HepG2 (cell line): ENCODE data around the gene KLHL35. TPM values are rescaled to one million over a fixed set of nuclear protein-coding genes. Genes with fewer than 3 reads are reported as not detected.

Experiments used
- ATAC-seq: fragments of 200-7000 bp; cut with Tn5 transposase; 3 replicates; pipeline ENCODE4 v1.9.1; 2020; ENCODE audit warnings: mild to moderate bottlenecking, moderate library complexity
- BruUV-seq: library from RNA; stranded (reverse); fragments of 400-500 nt; replicated peaks from 2 replicates; lab custom pipeline; 2021; lab: Mats Ljungman, UMichigan
- CTCF ChIA-PET: fragments of 300-600 bp; formaldehyde crosslinking; extraction: SDS; loops from one replicate; lab custom pipeline; 2021; ENCODE audit warnings: low total read pairs, inconsistent platforms, low intra/inter-chr PET ratio; lab: Yijun Ruan, JAX
- POLR2A ChIA-PET: fragments of 350-600 bp; sonication (Branson Sonifier 250); formaldehyde crosslinking; loops from one replicate; lab custom pipeline; 2020; ENCODE audit warnings: antibody characterized with exemption, inconsistent platforms; lab: Yijun Ruan, JAX
- DNase-seq: peaks from one replicate; pipeline ENCODE4 v3.0.0-alpha.2; 2015; ENCODE audit warnings: low spot score
- FAIRE-seq: peaks from 3 replicates; lab custom pipeline; 2011; peaks lifted over from hg19 to GRCh38; lab: Jason Lieb, UNC
- H2AFZ ChIP-seq: one replicate; pipeline ENCODE4 v1.6.1; 2011; ENCODE audit warnings: low read length, inconsistent platforms
- H3K27ac ChIP-seq: fragments of 300-600 bp; 3 replicates; pipeline ENCODE4 v1.8.0; 2011; ENCODE audit warnings: mixed run types, mild to moderate bottlenecking, mixed read lengths, low read length, inconsistent platforms; ENCODE audit not compliant: insufficient read depth; ENCODE audit errors: extremely low read length
- H3K27me3 ChIP-seq, 2 experiments: fragments of 200-600 bp in 1 of 2; 2 replicates in 1 of 2; 3 replicates in 1 of 2; pipeline versions ENCODE4 v1.6.0 to v1.8.0; 2011; ENCODE audit warnings: low read length in 2 of 2, mild to moderate bottlenecking in 2 of 2, moderate library complexity in 2 of 2, inconsistent platforms in 1 of 2; ENCODE audit not compliant: insufficient read depth in 2 of 2, control insufficient read depth in 1 of 2
- H3K36me3 ChIP-seq, 2 experiments: fragments of 200-600 bp in 1 of 2; replicated peaks in 1 of 2; 2 replicates in 1 of 2; 3 replicates in 1 of 2; pipeline versions ENCODE4 v1.5.1 to v1.8.0; 2011; ENCODE audit warnings: low read length in 2 of 2, inconsistent platforms in 1 of 2; ENCODE audit not compliant: insufficient read depth in 2 of 2, control insufficient read depth in 1 of 2
- H3K4me1 ChIP-seq: 2 replicates; pipeline ENCODE4 v1.5.1; 2012; ENCODE audit warnings: low read length, inconsistent platforms; ENCODE audit not compliant: insufficient read depth
- H3K4me2 ChIP-seq: 2 replicates; pipeline ENCODE4 v1.6.0; 2011; ENCODE audit warnings: low read depth, low read length, inconsistent platforms
- H3K4me3 ChIP-seq, 3 experiments: fragments of 200-600 bp in 1 of 3; sonication (generic), shearing (Covaris generic) in 1 of 3; replicated peaks in 1 of 3; 2 replicates each; pipeline ENCODE4 v1.5.1; 2011 to 2016; ENCODE audit warnings: low read length in 3 of 3, inconsistent platforms in 2 of 3, low read depth in 2 of 3, mild to moderate bottlenecking in 2 of 3, control low read depth in 1 of 3, mixed read lengths in 1 of 3; ENCODE audit not compliant: insufficient read depth in 1 of 3
- H3K79me2 ChIP-seq: one replicate; pipeline ENCODE4 v1.6.1; 2011; ENCODE audit warnings: low read length, inconsistent platforms; ENCODE audit not compliant: insufficient read depth
- H3K9ac ChIP-seq: 2 replicates; pipeline ENCODE4 v1.6.0; 2011; ENCODE audit warnings: mild to moderate bottlenecking, low read depth, low read length, inconsistent platforms; ENCODE audit not compliant: insufficient read depth
- H3K9me3 ChIP-seq: 2 replicates; pipeline ENCODE4 v1.5.1; 2012; ENCODE audit warnings: mild to moderate bottlenecking, low read length
- H4K20me1 ChIP-seq: 2 replicates; pipeline ENCODE4 v1.6.0; 2011; ENCODE audit warnings: inconsistent platforms, mild to moderate bottlenecking, low read length, moderate library complexity; ENCODE audit not compliant: insufficient read depth
- ARHGAP35 ChIP-seq: sonication (generic); formaldehyde crosslinking; IDR thresholded peaks from 2 replicates; pipeline ENCODE4 v1.9.0; 2022; ENCODE audit warnings: mild to moderate bottlenecking, inconsistent platforms, moderate library complexity, missing genetic modification reagents, borderline replicate concordance
- HOXA7 ChIP-seq: sonication (generic); formaldehyde crosslinking; IDR thresholded peaks from 2 replicates; pipeline ENCODE4 v1.8.1; 2022; ENCODE audit warnings: mild to moderate bottlenecking, missing genetic modification reagents, moderate library complexity
- JUNB ChIP-seq: sonication (generic); formaldehyde crosslinking; IDR thresholded peaks from 2 replicates; pipeline ENCODE4 v1.8.0; 2022; ENCODE audit warnings: missing genetic modification reagents, mild to moderate bottlenecking, borderline replicate concordance
- MED8 ChIP-seq: sonication (generic); formaldehyde crosslinking; IDR thresholded peaks from 2 replicates; pipeline ENCODE4 v1.8.1; 2023; ENCODE audit warnings: mild to moderate bottlenecking, missing genetic modification reagents; ENCODE audit not compliant: insufficient replicate concordance
- MEIS1 ChIP-seq: sonication (generic); formaldehyde crosslinking; IDR thresholded peaks from 2 replicates; pipeline ENCODE4 v1.9.0; 2021; ENCODE audit warnings: mild to moderate bottlenecking, missing genetic modification reagents, moderate library complexity, borderline replicate concordance
- RBFOX2 ChIP-seq: fragments of 200-400 bp; formaldehyde crosslinking; IDR thresholded peaks from 2 replicates; pipeline ENCODE4 v1.6.1; 2017; ENCODE audit warnings: low read depth, mild to moderate bottlenecking, low read length
- ZBTB14 ChIP-seq: sonication (generic); formaldehyde crosslinking; IDR thresholded peaks from 2 replicates; pipeline ENCODE4 v1.4.0; 2020; ENCODE audit warnings: missing genetic modification reagents
- ZBTB3 ChIP-seq: sonication (generic); formaldehyde crosslinking; IDR thresholded peaks from 2 replicates; pipeline ENCODE4 v1.4.0; 2020; ENCODE audit warnings: low read depth, mild to moderate bottlenecking, moderate library complexity, missing genetic modification reagents, borderline replicate concordance
- ZFP62 ChIP-seq: sonication (generic); formaldehyde crosslinking; IDR thresholded peaks from 2 replicates; pipeline ENCODE4 v1.4.0; 2020; ENCODE audit warnings: missing genetic modification reagents
- ZFYVE20 ChIP-seq: sonication (generic); formaldehyde crosslinking; IDR thresholded peaks from 2 replicates; pipeline ENCODE4 v1.8.0; 2023; ENCODE audit warnings: low read depth, mild to moderate bottlenecking, moderate library complexity, missing genetic modification reagents, borderline replicate concordance
- ZNF143 ChIP-seq: sonication (generic); formaldehyde crosslinking; IDR thresholded peaks from 2 replicates; pipeline ENCODE4 v1.4.0; 2020; ENCODE audit warnings: missing genetic modification reagents
- ZNF879 ChIP-seq: sonication (generic); formaldehyde crosslinking; IDR thresholded peaks from 2 replicates; pipeline ENCODE4 v1.8.1; 2023; ENCODE audit warnings: missing genetic modification reagents
- WGBS: methylation state at CpG from one replicate; pipeline ENCODE4 v1.1.6; 2017; ENCODE audit warnings: low lambda C conversion rate; 5-methylcytosine and 5-hydroxymethylcytosine counted together
- in situ Hi-C: cut with HindIII; loops from 2 replicates; pipeline ENCODE4 v1.10.0; 2017; ENCODE audit warnings: low pct_unique_long_range_greater_than_20kb; ENCODE audit not compliant: extremely low pct_ligation_motif_present
- intact Hi-C: fragments of 100-400 bp; cut with micrococcal nuclease; formaldehyde crosslinking; loops from one replicate; pipeline ENCODE4 v1.10.0; 2022; ENCODE audit not compliant: unreplicated experiment
- polyA plus RNA-seq, 8 experiments: library from polyadenylated mRNA; depleted of rRNA in 3 of 8; stranded (reverse) in 7 of 8; unstranded in 1 of 8; fragments of >200 nt; fragmentation: Illumina TruSeq in 4 of 8; extraction: Trizol in 4 of 8; gene quantifications; 2 replicates each; pipeline versions ENCODE4 v1.2.1 to v1.2.3, GENCODE V29; 2011 to 2016; ENCODE audit warnings: low read depth in 4 of 8, missing spikeins in 1 of 8, mixed read lengths in 1 of 8; ENCODE audit not compliant: insufficient read depth in 1 of 8
- total RNA-seq, 5 experiments: library from RNA; depleted of rRNA; stranded (reverse); fragments of >200 nt; fragmentation: Illumina TruSeq; extraction: Trizol; gene quantifications; 2 replicates each; pipeline ENCODE4 v1.2.3, GENCODE V29; 2016; ENCODE audit warnings: low read depth in 1 of 5
- TF ChIP-seq, protein P1 (sequence below): sonication (generic); formaldehyde crosslinking; IDR thresholded peaks from 2 replicates; pipeline ENCODE4 v1.4.0; 2020; ENCODE audit warnings: missing genetic modification reagents, borderline replicate concordance
- TF ChIP-seq, protein P2 (sequence below): sonication (generic); formaldehyde crosslinking; conservative IDR thresholded peaks from 2 replicates; pipeline ENCODE4 v1.4.0; 2020; ENCODE audit warnings: missing genetic modification reagents

The KLHL35 gene
- total and polyA plus RNA-seq, 2 of the 13 experiments (the other 11 are each of a cell fraction or from before 2014, with no cell fraction given): not detected

- Histone ChIP-seq H3K4me1 (peaks cover 38% of the 10 kb centered on the region), H3K27ac (no peak overlapping the region), H3K9ac (no peak overlapping the region), H3K27me3 (no peaks in the 10 kb centered on the region), H3K4me2 (no peak overlapping the region), H3K79me2 (no peaks in the 10 kb centered on the region), H3K9me3 (no peaks in the 10 kb centered on the region), H4K20me1 (peaks cover 10% of the 10 kb centered on the region), H3K36me3 (no peaks in the 10 kb centered on the region), H2AFZ (no peak overlapping the region), H3K4me3 (no peak overlapping the region)
- POLR2A ChIA-PET: interaction anchor here (1.8 kb wide), 1 partner anchor 18 kb away, joined by 4 read pairs; no protein-coding TSS in a partner anchor
- FAIRE-seq (no peak), ATAC-seq (no peak), DNase-seq (no peak)
- CTCF ChIA-PET: no interaction called here
- no TSS peak for BruUV-seq
- intact Hi-C loops: no loop called here
- TF ChIP-seq, protein P1, sequence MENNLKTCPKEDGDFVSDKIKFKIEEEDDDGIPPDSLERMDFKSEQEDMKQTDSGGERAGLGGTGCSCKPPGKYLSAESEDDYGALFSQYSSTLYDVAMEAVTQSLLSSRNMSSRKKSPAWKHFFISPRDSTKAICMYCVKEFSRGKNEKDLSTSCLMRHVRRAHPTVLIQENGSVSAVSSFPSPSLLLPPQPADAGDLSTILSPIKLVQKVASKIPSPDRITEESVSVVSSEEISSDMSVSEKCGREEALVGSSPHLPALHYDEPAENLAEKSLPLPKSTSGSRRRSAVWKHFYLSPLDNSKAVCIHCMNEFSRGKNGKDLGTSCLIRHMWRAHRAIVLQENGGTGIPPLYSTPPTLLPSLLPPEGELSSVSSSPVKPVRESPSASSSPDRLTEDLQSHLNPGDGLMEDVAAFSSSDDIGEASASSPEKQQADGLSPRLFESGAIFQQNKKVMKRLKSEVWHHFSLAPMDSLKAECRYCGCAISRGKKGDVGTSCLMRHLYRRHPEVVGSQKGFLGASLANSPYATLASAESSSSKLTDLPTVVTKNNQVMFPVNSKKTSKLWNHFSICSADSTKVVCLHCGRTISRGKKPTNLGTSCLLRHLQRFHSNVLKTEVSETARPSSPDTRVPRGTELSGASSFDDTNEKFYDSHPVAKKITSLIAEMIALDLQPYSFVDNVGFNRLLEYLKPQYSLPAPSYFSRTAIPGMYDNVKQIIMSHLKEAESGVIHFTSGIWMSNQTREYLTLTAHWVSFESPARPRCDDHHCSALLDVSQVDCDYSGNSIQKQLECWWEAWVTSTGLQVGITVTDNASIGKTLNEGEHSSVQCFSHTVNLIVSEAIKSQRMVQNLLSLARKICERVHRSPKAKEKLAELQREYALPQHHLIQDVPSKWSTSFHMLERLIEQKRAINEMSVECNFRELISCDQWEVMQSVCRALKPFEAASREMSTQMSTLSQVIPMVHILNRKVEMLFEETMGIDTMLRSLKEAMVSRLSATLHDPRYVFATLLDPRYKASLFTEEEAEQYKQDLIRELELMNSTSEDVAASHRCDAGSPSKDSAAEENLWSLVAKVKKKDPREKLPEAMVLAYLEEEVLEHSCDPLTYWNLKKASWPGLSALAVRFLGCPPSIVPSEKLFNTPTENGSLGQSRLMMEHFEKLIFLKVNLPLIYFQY (CRISPR knock-in tag): no peak
- TF ChIP-seq ZNF143 (CRISPR knock-in tag) (no peak), RBFOX2 (no peak), JUNB (no peak), ZFP62 (no peak), ZBTB14 (CRISPR knock-in tag) (no peak), ZFYVE20 (CRISPR knock-in tag) (no peak), ZBTB3 (CRISPR knock-in tag) (no peak), HOXA7 (no peak), ARHGAP35 (CRISPR knock-in tag) (no peak), MEIS1 (CRISPR knock-in tag) (no peak), ZNF879 (CRISPR knock-in tag) (no peak), MED8 (no peak)
- TF ChIP-seq, protein P2, sequence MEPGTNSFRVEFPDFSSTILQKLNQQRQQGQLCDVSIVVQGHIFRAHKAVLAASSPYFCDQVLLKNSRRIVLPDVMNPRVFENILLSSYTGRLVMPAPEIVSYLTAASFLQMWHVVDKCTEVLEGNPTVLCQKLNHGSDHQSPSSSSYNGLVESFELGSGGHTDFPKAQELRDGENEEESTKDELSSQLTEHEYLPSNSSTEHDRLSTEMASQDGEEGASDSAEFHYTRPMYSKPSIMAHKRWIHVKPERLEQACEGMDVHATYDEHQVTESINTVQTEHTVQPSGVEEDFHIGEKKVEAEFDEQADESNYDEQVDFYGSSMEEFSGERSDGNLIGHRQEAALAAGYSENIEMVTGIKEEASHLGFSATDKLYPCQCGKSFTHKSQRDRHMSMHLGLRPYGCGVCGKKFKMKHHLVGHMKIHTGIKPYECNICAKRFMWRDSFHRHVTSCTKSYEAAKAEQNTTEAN (CRISPR knock-in tag): no peak
- in situ Hi-C loops: no loop called here
- 71% methylated on average over 7 of the region's 11 CpGs for WGBS
Observed at GRCh38 chr11:75421035-75421602, 11.9 kb downstream of the KLHL35 start.
